Karpas-422 (cell line): Measurements from ENCODE around the gene CPTP. TPM values are rescaled to one million over a fixed set of nuclear protein-coding genes. Genes with fewer than 3 reads are reported as not detected.
"Not testable (repeated sequence)": the region's sequence is repeated elsewhere in the genome, so short reads cannot be mapped to it uniquely, and the experiment has no call there.

ENCODE experiments used
- DNase-seq: peaks from one replicate; pipeline ENCODE4 v3.0.0-alpha.2; 2015
- H2AFZ ChIP-seq: fragments of 200-600 bp; sonication (generic); 2 replicates; pipeline ENCODE4 v1.6.1; 2014; ENCODE audit warnings: antibody characterized with exemption, low read length, mixed read lengths
- H3K27ac ChIP-seq: fragments of 200-600 bp; sonication (generic); 2 replicates; pipeline ENCODE4 v1.5.1; 2014; ENCODE audit warnings: mild to moderate bottlenecking, low read length, moderate library complexity
- H3K27me3 ChIP-seq: fragments of 200-600 bp; sonication (generic); 2 replicates; pipeline ENCODE4 v1.6.1; 2014; ENCODE audit warnings: low read length, mixed read lengths
- H3K36me3 ChIP-seq: fragments of 200-600 bp; sonication (generic); 2 replicates; pipeline ENCODE4 v1.6.1; 2014; ENCODE audit warnings: low read length, mixed read lengths; ENCODE audit not compliant: insufficient read depth
- H3K4me1 ChIP-seq: fragments of 200-600 bp; sonication (generic); 2 replicates; pipeline ENCODE4 v1.6.1; 2014; ENCODE audit warnings: mild to moderate bottlenecking, low read length, mixed read lengths
- H3K4me2 ChIP-seq: fragments of 200-600 bp; sonication (generic); 2 replicates; pipeline ENCODE4 v1.6.1; 2014; ENCODE audit warnings: low read length, low read depth, mild to moderate bottlenecking; ENCODE audit not compliant: poor library complexity, severe bottlenecking
- H3K4me3 ChIP-seq: fragments of 200-600 bp; sonication (generic); 2 replicates; pipeline ENCODE4 v1.5.1; 2014; ENCODE audit warnings: mild to moderate bottlenecking, antibody characterized with exemption, low read length, mixed read lengths
- H3K79me2 ChIP-seq: fragments of 200-600 bp; sonication (generic); 2 replicates; pipeline ENCODE4 v1.6.1; 2014; ENCODE audit warnings: mild to moderate bottlenecking, low read length, mixed read lengths
- H3K9ac ChIP-seq: fragments of 200-600 bp; sonication (generic); 2 replicates; pipeline ENCODE4 v1.6.0; 2014; ENCODE audit warnings: low read length
- H3K9me2 ChIP-seq: fragments of 200-600 bp; sonication (generic), shearing (Covaris generic); replicated peaks from 2 replicates; pipeline ENCODE4 v1.6.0; 2014; ENCODE audit warnings: mild to moderate bottlenecking, low read length, moderate library complexity; ENCODE audit not compliant: insufficient read depth
- H3K9me3 ChIP-seq: fragments of 300-700, 200-600 bp; sonication (generic); 2 replicates; pipeline ENCODE4 v1.6.1; 2014; ENCODE audit warnings: low read length, mixed read lengths
- H4K20me1 ChIP-seq: fragments of 200-600 bp; sonication (generic); 2 replicates; pipeline ENCODE4 v1.6.1; 2014; ENCODE audit warnings: mild to moderate bottlenecking, antibody characterized with exemption, low read length, low read depth; ENCODE audit not compliant: insufficient read depth
- total RNA-seq: library from RNA; depleted of rRNA; stranded (reverse); fragments of >200 nt; shearing (Covaris generic); gene quantifications from 2 replicates; pipeline ENCODE4 v1.2.3, GENCODE V29; 2014; ENCODE audit warnings: low replicate concordance

Gene CPTP
- total RNA-seq, 1 experiment from 2014 or later, result 35.0 TPM

DNA sequence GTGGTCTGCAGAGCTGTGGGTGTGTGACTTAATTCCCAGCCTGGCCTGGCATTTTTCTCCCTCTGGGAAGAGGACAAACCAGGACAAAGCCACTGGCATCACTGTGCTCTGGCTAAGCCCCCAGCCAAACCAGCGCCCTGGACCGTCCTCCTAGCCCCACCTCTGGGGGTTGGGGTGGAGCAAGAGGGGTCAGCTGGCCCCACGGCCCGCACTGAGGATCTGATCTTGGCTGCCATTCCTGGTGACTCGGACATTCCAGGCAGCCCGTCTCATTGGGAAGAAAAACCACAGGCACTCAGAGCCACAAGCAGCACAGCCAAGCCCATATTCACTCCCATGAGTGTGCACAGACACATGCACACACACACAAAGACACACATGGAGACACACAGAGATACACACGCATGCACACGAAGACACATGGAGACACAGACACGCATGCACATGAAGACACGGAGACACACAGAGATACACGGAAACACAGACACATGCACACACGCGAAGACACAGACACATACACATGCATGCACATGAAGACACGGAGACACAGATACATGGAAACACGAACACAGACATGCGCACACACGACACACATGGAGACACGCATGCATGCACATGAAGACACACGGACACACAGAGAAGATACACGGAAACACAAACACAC lies 36.0 kb downstream of the CPTP start:
- H3K4me3 ChIP-seq, result no peak overlapping the region
- no peaks in the 10 kb centered on the region for H3K27me3 ChIP-seq
- no peaks in the 10 kb centered on the region for H4K20me1 ChIP-seq
- no peaks in the 10 kb centered on the region for H3K9me2 ChIP-seq
- no peaks in the 10 kb centered on the region for H3K79me2 ChIP-seq
- DNase-seq, result no peak
- H3K4me1 ChIP-seq, result 0 out of 2 replicates have a peak, but pooled peaks cover 3% of the 10 kb centered on the region
- no peak overlapping the region for H3K9ac ChIP-seq
- H3K36me3 ChIP-seq, result no peaks in the 10 kb centered on the region
- H3K27ac ChIP-seq, result no peak overlapping the region
- H3K9me3 ChIP-seq, result no peaks in the 10 kb centered on the region
- H3K4me2 ChIP-seq, result no peak overlapping the region
- no peak overlapping the region for H2AFZ ChIP-seq

DNA sequence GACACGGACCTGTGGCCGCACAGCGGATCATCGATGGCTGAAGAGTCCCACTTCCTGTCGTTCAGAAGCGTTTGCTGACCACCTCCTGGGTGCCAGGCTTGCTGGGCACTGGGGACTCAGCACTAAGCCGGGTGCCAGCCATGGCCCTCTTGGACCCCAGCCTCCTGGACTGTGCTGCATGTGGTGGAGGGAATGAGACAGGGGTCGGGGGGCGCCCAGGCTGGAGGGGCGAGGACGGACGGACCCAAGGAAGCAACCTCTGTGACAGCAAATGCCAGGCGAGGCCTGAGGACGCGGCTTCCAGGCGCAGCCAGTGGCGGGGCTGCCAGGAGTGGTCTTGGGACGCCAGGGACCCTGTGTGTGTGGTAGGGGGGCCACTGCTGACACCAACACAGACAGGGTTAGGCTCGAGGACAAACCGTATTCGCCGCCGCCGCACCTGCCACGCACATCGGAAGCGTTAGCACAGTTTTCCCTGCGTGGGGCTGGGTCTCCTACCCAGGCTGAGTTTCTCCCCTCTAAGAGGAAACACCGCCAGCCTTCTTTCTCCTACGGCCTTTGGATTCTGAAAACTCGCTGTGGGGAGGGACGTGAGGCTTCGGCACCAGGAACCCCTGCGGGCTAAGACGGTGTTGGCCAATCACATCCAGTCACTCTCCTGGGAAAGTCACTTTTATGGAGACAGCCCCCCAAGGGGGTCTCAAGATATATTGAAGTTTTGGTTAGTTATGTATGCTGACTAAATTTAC lies 36.8 kb downstream of the CPTP start:
- Histone ChIP-seq H3K9me3 (peaks cover 8% of the 10 kb centered on the region), H3K79me2 (no peaks in the 10 kb centered on the region), H3K9me2 (no peaks in the 10 kb centered on the region), H4K20me1 (no peaks in the 10 kb centered on the region), H3K4me3 (no peak overlapping the region), H3K27ac (no peak overlapping the region), H3K27me3 (no peaks in the 10 kb centered on the region), H3K4me1 (0 out of 2 replicates have a peak, but pooled peaks cover 3% of the 10 kb centered on the region), H2AFZ (no peak overlapping the region), H3K9ac (no peak overlapping the region), H3K36me3 (no peaks in the 10 kb centered on the region), H3K4me2 (no peak overlapping the region)
- DNase-seq, result no peak

GRCh38 chr1:1361982-1362423 lies 37.4 kb downstream of the CPTP start:
- H2AFZ ChIP-seq, result no peak overlapping the region

GRCh38 chr1:1364266-1364665 lies 39.7 kb downstream of the CPTP start:
- H4K20me1 ChIP-seq, result no peaks in the 10 kb centered on the region
- no peak overlapping the region for H3K4me2 ChIP-seq
- no peaks in the 10 kb centered on the region for H3K27me3 ChIP-seq

More at GRCh38 chr1:1361982-1362423, 37.4 kb downstream of the CPTP start:
- Histone ChIP-seq H3K4me3 (no peak overlapping the region), H4K20me1 (no peaks in the 10 kb centered on the region), H3K9me2 (no peaks in the 10 kb centered on the region), H3K4me2 (no peak overlapping the region), H3K9me3 (peaks cover 14% of the 10 kb centered on the region), H3K4me1 (0 out of 2 replicates have a peak, but pooled peaks cover 3% of the 10 kb centered on the region), H3K36me3 (no peaks in the 10 kb centered on the region), H3K9ac (no peak overlapping the region), H3K27ac (no peak overlapping the region), H3K79me2 (no peaks in the 10 kb centered on the region), H3K27me3 (no peaks in the 10 kb centered on the region)
- no peak for DNase-seq

DNA sequence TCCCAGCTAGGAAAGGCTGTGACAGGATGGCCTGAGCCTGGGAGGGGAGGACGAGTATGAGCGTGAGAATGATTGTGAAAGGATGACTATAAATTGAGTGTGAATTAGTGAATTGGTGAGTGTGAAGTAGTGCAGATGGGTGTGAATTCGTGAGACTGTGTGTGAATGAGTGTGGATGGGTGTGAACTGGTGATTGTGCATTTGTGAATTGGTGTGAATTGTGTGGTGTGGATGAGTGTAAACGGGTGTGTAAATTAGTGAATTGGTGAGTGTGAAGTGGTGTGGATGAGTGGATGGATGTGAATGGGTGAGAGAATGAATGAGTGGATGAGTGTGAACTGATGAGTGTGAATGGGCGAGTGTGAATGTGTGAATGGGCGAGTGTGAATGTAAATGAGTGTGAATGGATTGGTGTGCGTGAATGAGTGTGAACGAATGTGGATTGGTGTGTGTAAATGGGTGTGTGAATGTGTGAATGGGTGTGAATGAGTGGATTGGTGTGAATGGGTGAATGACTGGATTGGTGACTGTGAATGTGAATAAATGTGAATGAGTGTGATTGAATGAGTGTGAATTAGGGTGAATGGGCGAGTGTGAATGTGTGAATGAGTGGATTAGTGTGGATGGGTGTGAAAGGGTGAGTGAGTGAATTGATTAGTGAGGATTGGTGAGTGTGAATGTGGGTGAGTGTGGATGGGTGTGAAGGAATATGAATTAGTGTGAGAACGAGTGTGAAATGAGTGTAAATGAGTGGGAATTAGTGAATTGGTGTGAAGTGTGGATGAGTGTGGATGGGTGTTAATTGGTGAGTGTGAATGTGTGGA lies 41.5 kb downstream of the CPTP start:
- Histone ChIP-seq H3K9me2 (no peaks in the 10 kb centered on the region), H3K36me3 (no peaks in the 10 kb centered on the region), H3K27ac (no peak overlapping the region), H3K9me3 (peaks cover 18% of the 10 kb centered on the region), H3K4me1 (0 out of 2 replicates have a peak, but pooled peaks cover 3% of the 10 kb centered on the region), H2AFZ (no peak overlapping the region), H3K4me2 (no peak overlapping the region), H3K4me3 (no peak overlapping the region), H3K79me2 (no peaks in the 10 kb centered on the region), H3K27me3 (no peaks in the 10 kb centered on the region), H4K20me1 (no peaks in the 10 kb centered on the region), H3K9ac (no peak overlapping the region)
- no peak for DNase-seq

More at GRCh38 chr1:1364266-1364665, 39.7 kb downstream of the CPTP start:
- H3K9me3 ChIP-seq, result peaks cover 18% of the 10 kb centered on the region
- H3K36me3 ChIP-seq, result no peaks in the 10 kb centered on the region
- H3K27ac ChIP-seq, result no peak overlapping the region
- H3K9me2 ChIP-seq, result no peaks in the 10 kb centered on the region
- no peak overlapping the region for H3K9ac ChIP-seq
- H3K4me3 ChIP-seq, result no peak overlapping the region
- 0 out of 2 replicates have a peak, but pooled peaks cover 3% of the 10 kb centered on the region for H3K4me1 ChIP-seq
- no peak for DNase-seq
- no peaks in the 10 kb centered on the region for H3K79me2 ChIP-seq
- H2AFZ ChIP-seq, result no peak overlapping the region

DNA sequence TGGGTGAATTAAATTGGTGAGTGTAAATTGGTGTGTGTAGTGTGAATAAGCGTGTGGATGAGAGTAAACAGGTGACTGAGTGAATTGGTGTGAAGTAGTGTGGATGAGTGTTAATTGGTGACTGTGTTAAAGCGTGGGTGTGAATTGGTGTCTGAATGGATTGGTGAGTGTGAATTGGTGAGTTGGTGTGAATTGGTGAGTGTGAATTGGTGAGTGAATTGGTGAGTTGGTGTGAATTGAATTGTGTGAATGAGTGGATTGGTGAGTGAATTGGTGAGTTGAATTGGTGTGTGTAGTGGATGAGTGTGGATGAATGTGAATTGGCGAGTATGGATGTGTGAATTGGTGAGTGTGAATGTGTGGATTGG lies 42.1 kb downstream of the CPTP start:
- Histone ChIP-seq H3K9ac (no peak overlapping the region), H3K79me2 (peaks cover 4% of the 10 kb centered on the region; the same call in 1 of the 2 replicates), H2AFZ (no peak overlapping the region), H3K9me2 (no peaks in the 10 kb centered on the region), H3K27ac (no peak overlapping the region), H3K36me3 (no peaks in the 10 kb centered on the region), H3K9me3 (peaks cover 18% of the 10 kb centered on the region), H4K20me1 (no peaks in the 10 kb centered on the region), H3K27me3 (no peaks in the 10 kb centered on the region), H3K4me3 (no peak overlapping the region), H3K4me1 (peaks cover 5% of the 10 kb centered on the region), H3K4me2 (no peak overlapping the region)
- DNase-seq, result no peak

- no peaks in the 10 kb centered on the region for H3K9me2 ChIP-seq
- H3K4me3 ChIP-seq, result no peak overlapping the region
- peaks cover 5% of the 10 kb centered on the region; the same call in 1 of the 2 replicates for H3K79me2 ChIP-seq
- no peak overlapping the region for H3K9ac ChIP-seq
- H3K9me3 ChIP-seq, result peaks cover 18% of the 10 kb centered on the region
- no peaks in the 10 kb centered on the region for H3K36me3 ChIP-seq
- H3K4me2 ChIP-seq, result no peak overlapping the region
- H3K27ac ChIP-seq, result no peak overlapping the region
- peaks cover 9% of the 10 kb centered on the region for H3K4me1 ChIP-seq
- no peak for DNase-seq
- H4K20me1 ChIP-seq, result no peaks in the 10 kb centered on the region
- no peaks in the 10 kb centered on the region for H3K27me3 ChIP-seq
- H2AFZ ChIP-seq, result no peak overlapping the region
Observed at GRCh38 chr1:1367315-1367714, 42.7 kb downstream of the CPTP start.

- DNase-seq, H3K36me3 ChIP-seq, H3K27me3 ChIP-seq, H2AFZ ChIP-seq, H4K20me1 ChIP-seq, H3K9me2 ChIP-seq, H3K4me3 ChIP-seq, H3K9ac ChIP-seq, H3K4me2 ChIP-seq, H3K27ac ChIP-seq: not testable (repeated sequence)
- Histone ChIP-seq H3K9me3 (peaks cover 18% of the 10 kb centered on the region), H3K79me2 (peaks cover 26% of the 10 kb centered on the region), H3K4me1 (peaks cover 27% of the 10 kb centered on the region)
Observed at GRCh38 chr1:1370094-1370493, 45.5 kb downstream of the CPTP start.
